Vagina (tissue), 2 donors: ENCODE measurements around the gene PREP.
"Not testable (repeated sequence)": the region's sequence is repeated elsewhere in the genome, so short reads cannot be mapped to it uniquely, and the experiment has no call there.

Experiments
- POLR2A ChIP-seq, 2 donors: fragments of 450-650 bp; IDR thresholded peaks; one replicate each; pipeline ENCODE4 v1.6.1; 2017; ENCODE audit warnings: antibody characterized with exemption in 2 of 2, mild to moderate bottlenecking in 2 of 2, moderate library complexity in 2 of 2
- TF ChIP-seq, protein P1 (sequence below), 3 experiments: fragments of 450-650 bp in 2 of 3; fragments of 200-600 bp in 1 of 3; sonication (generic) in 1 of 3; IDR thresholded peaks; one replicate each; pipeline ENCODE4 v1.5.1; 2017 to 2019; ENCODE audit warnings: antibody characterized with exemption in 3 of 3, mild to moderate bottlenecking in 2 of 3, moderate library complexity in 2 of 3

DNA sequence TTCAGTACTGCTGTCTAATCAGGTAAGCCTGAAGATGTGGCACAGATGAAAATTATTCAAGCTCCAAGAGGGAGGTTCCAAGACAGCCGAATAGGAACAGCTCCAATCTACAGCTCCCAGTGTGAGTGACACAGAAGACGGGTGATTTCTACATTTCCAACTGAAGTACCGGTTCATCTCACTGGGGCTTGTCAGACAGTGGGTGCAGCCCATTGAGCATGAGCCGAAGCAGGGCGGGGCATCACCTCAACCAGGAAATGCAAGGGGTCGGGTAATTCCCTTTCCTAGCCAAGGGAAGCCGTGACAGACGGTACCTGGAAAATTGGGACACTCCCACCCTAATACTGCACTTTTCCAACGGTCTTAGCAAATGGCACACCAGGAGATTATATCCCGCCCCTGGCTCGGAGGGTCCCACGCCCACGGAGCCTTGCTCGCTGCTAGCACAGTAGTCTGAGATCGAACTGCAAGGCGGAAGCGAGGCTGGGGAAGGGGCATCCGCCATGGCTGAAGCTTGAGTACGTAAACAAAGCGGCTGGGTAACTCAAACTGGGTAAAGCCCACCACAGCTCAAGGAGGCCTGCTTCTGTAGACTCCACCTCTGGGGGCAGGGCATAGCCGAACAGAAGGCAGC lies 64.4 kb downstream of the PREP start:
- TF ChIP-seq, protein P1, sequence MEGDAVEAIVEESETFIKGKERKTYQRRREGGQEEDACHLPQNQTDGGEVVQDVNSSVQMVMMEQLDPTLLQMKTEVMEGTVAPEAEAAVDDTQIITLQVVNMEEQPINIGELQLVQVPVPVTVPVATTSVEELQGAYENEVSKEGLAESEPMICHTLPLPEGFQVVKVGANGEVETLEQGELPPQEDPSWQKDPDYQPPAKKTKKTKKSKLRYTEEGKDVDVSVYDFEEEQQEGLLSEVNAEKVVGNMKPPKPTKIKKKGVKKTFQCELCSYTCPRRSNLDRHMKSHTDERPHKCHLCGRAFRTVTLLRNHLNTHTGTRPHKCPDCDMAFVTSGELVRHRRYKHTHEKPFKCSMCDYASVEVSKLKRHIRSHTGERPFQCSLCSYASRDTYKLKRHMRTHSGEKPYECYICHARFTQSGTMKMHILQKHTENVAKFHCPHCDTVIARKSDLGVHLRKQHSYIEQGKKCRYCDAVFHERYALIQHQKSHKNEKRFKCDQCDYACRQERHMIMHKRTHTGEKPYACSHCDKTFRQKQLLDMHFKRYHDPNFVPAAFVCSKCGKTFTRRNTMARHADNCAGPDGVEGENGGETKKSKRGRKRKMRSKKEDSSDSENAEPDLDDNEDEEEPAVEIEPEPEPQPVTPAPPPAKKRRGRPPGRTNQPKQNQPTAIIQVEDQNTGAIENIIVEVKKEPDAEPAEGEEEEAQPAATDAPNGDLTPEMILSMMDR (IDR thresholded peaks at IDR 0.05) = not testable (repeated sequence)
- TF ChIP-seq POLR2A (IDR thresholded peaks at IDR 0.05) = not testable (repeated sequence)
